GM18868 (cell line): ENCODE data around the gene ZNHIT3.
A peak's percentile ranks its signal among the peaks of the same experiment; 100 is the strongest.

Experiments
- ATAC-seq: cut with Tn5 transposase; IDR thresholded peaks from one replicate; pipeline ENCODE4 v1.9.1; 2021; ENCODE audit warnings: mild to moderate bottlenecking, moderate library complexity; ENCODE audit not compliant: unreplicated experiment

Gene ZNHIT3

GRCh38 chr17:36509272-36509985 lies 22.9 kb downstream of the ZNHIT3 start:
- ATAC-seq = no peak

GRCh38 chr17:36510636-36511035 lies 24.2 kb downstream of the ZNHIT3 start:
- no peak for ATAC-seq

- ATAC-seq = no peak
Measured at GRCh38 chr17:36511216-36511615, 24.7 kb downstream of the ZNHIT3 start.

- no peak for ATAC-seq
Measured at GRCh38 chr17:36512641-36513040, 26.2 kb downstream of the ZNHIT3 start.

GRCh38 chr17:36514856-36515255 lies 28.4 kb downstream of the ZNHIT3 start:
- ATAC-seq = no peak

- no peak for ATAC-seq
Measured at GRCh38 chr17:36515837-36516236, 29.4 kb downstream of the ZNHIT3 start.

GRCh38 chr17:36523113-36523512 lies 36.6 kb downstream of the ZNHIT3 start:
- ATAC-seq = no peak

GRCh38 chr17:36524428-36524876 lies 38.0 kb downstream of the ZNHIT3 start:
- no peak for ATAC-seq

GRCh38 chr17:36525113-36525512 lies 38.6 kb downstream of the ZNHIT3 start:
- ATAC-seq = no peak

- no peak for ATAC-seq
Measured at GRCh38 chr17:36525888-36526287, 39.4 kb downstream of the ZNHIT3 start.

GRCh38 chr17:36527621-36528250 lies 41.3 kb downstream of the ZNHIT3 start:
- no peak for ATAC-seq

GRCh38 chr17:36529121-36529520 lies 42.6 kb downstream of the ZNHIT3 start:
- ATAC-seq = no peak

GRCh38 chr17:36532435-36532975 lies 46.0 kb downstream of the ZNHIT3 start:
- no peak for ATAC-seq

GRCh38 chr17:36533935-36534839 lies 47.7 kb downstream of the ZNHIT3 start:
- ATAC-seq = peak; percentile 29

GRCh38 chr17:36534840-36535668 lies 48.6 kb downstream of the ZNHIT3 start, which contains the start of the genes MYO19 and PIGW:
Gene MYO19, minus strand, starts transcription at chr17:36534868. Its CDS starts 2,330 bp downstream, at chr17:36532538.
Gene PIGW, plus strand, starts transcription at chr17:36534987. Its CDS starts 2,115 bp downstream, at chr17:36537102.
- peak; percentile 78 for ATAC-seq

- ATAC-seq = peak; percentile 15
Measured at GRCh38 chr17:36535669-36536081, 49.2 kb downstream of the ZNHIT3 start.

GRCh38 chr17:36540696-36541095 lies 54.2 kb downstream of the ZNHIT3 start:
- ATAC-seq = no peak

GRCh38 chr17:36542755-36543154 lies 56.3 kb downstream of the ZNHIT3 start:
- ATAC-seq = no peak

- ATAC-seq = no peak
Measured at GRCh38 chr17:36544044-36544306, 57.5 kb downstream of the ZNHIT3 start.

- ATAC-seq = peak; percentile 54
Measured at GRCh38 chr17:36544307-36545076, 58.0 kb downstream of the ZNHIT3 start, which contains the start of gene GGNBP2. Gene GGNBP2, plus strand, starts transcription at chr17:36544919. Its CDS starts 806 bp downstream, at chr17:36545725.
